Keratinocyte (primary cell): ENCODE results near the gene NMB. TPM values are rescaled to one million over a fixed set of nuclear protein-coding genes. Genes with fewer than 3 reads are reported as not detected.

Experiments
- DNase-seq: peaks from one replicate; pipeline ENCODE4 v3.0.0-alpha.2; 2011; ENCODE audit warnings: low read depth, missing footprints, low spot score
- FAIRE-seq: peaks from 2 replicates; lab custom pipeline; 2011; peaks lifted over from hg19 to GRCh38; lab: Jason Lieb, UNC
- H2AFZ ChIP-seq: 2 replicates; pipeline ENCODE4 v1.6.0; 2012; ENCODE audit warnings: low read length, control low read depth, inconsistent platforms; ENCODE audit not compliant: control insufficient read depth
- H3K27ac ChIP-seq: 2 replicates; pipeline ENCODE4 v1.5.1; 2011; ENCODE audit warnings: low read length; ENCODE audit not compliant: control insufficient read depth, insufficient read depth
- H3K27me3 ChIP-seq: 3 replicates; pipeline ENCODE4 v1.6.0; 2011; ENCODE audit warnings: low read length; ENCODE audit not compliant: control insufficient read depth, insufficient read depth; ENCODE audit errors: extremely low read depth
- H3K36me3 ChIP-seq, 2 experiments: 2 replicates in 1 of 2; 3 replicates in 1 of 2; pipeline ENCODE4 v1.5.1; 2011; ENCODE audit warnings: low read length in 2 of 2, mild to moderate bottlenecking in 1 of 2; ENCODE audit not compliant: control insufficient read depth in 2 of 2, insufficient read depth in 2 of 2; ENCODE audit errors: extremely low read depth in 1 of 2
- H3K4me1 ChIP-seq: 3 replicates; pipeline ENCODE4 v1.5.1; 2011; ENCODE audit warnings: low read length; ENCODE audit not compliant: control insufficient read depth, insufficient read depth; ENCODE audit errors: extremely low read depth
- H3K4me2 ChIP-seq: 3 replicates; pipeline ENCODE4 v1.6.0; 2011; ENCODE audit warnings: low read depth, low read length; ENCODE audit not compliant: control insufficient read depth, insufficient read depth; ENCODE audit errors: extremely low read depth
- H3K4me3 ChIP-seq, 3 experiments: fragments of 200-600 bp in 1 of 3; sonication (generic) in 1 of 3; 2 replicates in 2 of 3; 3 replicates in 1 of 3; pipeline ENCODE4 v1.5.1; 2011 to 2016; ENCODE audit warnings: low read length in 3 of 3, mild to moderate bottlenecking in 3 of 3, control low read depth in 2 of 3, inconsistent platforms in 1 of 3, low read depth in 1 of 3, mixed read lengths in 1 of 3, mixed run types in 1 of 3, moderate library complexity in 1 of 3; ENCODE audit not compliant: control insufficient read depth in 2 of 3, insufficient read depth in 2 of 3; ENCODE audit errors: extremely low read depth in 1 of 3
- H3K79me2 ChIP-seq: 2 replicates; pipeline ENCODE4 v1.6.0; 2012; ENCODE audit warnings: low read length; ENCODE audit not compliant: control insufficient read depth, insufficient read depth
- H3K9ac ChIP-seq: 3 replicates; pipeline ENCODE4 v1.6.0; 2011; ENCODE audit warnings: low read length; ENCODE audit not compliant: control insufficient read depth, insufficient read depth; ENCODE audit errors: extremely low read depth
- H3K9me1 ChIP-seq: 3 replicates; pipeline ENCODE4 v1.6.0; 2011; ENCODE audit warnings: low read length; ENCODE audit not compliant: control insufficient read depth, insufficient read depth; ENCODE audit errors: extremely low read depth
- H3K9me3 ChIP-seq: 2 replicates; pipeline ENCODE4 v1.5.1; 2012; ENCODE audit warnings: low read depth, low read length; ENCODE audit not compliant: control insufficient read depth
- H4K20me1 ChIP-seq: 3 replicates; pipeline ENCODE4 v1.6.0; 2011; ENCODE audit warnings: low read length; ENCODE audit not compliant: control insufficient read depth, insufficient read depth; ENCODE audit errors: extremely low read depth
- CTCF ChIP-seq, 3 experiments: IDR thresholded peaks in 1 of 3; conservative IDR thresholded peaks in 1 of 3; optimal IDR thresholded peaks in 1 of 3; 2 replicates in 2 of 3; 3 replicates in 1 of 3; pipeline versions ENCODE3 to v1.5.1; 2011; ENCODE audit warnings: low read length in 3 of 3, mild to moderate bottlenecking in 3 of 3, moderate library complexity in 2 of 3, control low read depth in 1 of 3, inconsistent platforms in 1 of 3; ENCODE audit not compliant: insufficient read depth in 2 of 3; ENCODE audit errors: extremely low read depth in 1 of 3
- EZH2 ChIP-seq: IDR thresholded peaks from one replicate; pipeline ENCODE4 v1.6.1; 2012; ENCODE audit warnings: inconsistent platforms, mild to moderate bottlenecking, low read length, moderate library complexity
- dilution Hi-C: fragments of 300-500 bp; cut with MboI; formaldehyde crosslinking; loops from one replicate; pipeline ENCODE4 v1.7.0; 2020; ENCODE audit warnings: low sequenced_read_pairs; ENCODE audit not compliant: extremely low pct_ligation_motif_present
- polyA plus RNA-seq, 5 experiments: library from polyadenylated mRNA; depleted of rRNA in 3 of 5; stranded (reverse) in 3 of 5; stranded (forward) in 1 of 5; unstranded in 1 of 5; fragments of >200 nt; gene quantifications; 1 replicate in 1 of 5; 2 replicates in 3 of 5; 3 replicates in 1 of 5; pipeline versions ENCODE4 v1.2.1 to v1.2.3, GENCODE V29; 2011 to 2012; ENCODE audit warnings: missing spikeins in 2 of 5, low read depth in 1 of 5, low replicate concordance in 1 of 5

NMB gene
- polyA plus RNA-seq, 1 donor (not counting 4 experiments of a cell fraction or from before 2014, with no cell fraction given): 3.9 TPM

GRCh38 chr15:84608707-84609284 lies 49.2 kb downstream of the NMB start:
- H3K27me3 ChIP-seq: no peaks in the 10 kb centered on the region
- H2AFZ ChIP-seq: no peak overlapping the region
- peaks cover 0 to 9% of the 10 kb centered on the region in 2 experiments for H3K36me3 ChIP-seq
- TF ChIP-seq CTCF (optimal IDR thresholded peaks at IDR 0.05 in 1 of 3, IDR thresholded peaks at IDR 0.05 in 1 of 3, conservative IDR thresholded peaks at IDR 0.05 in 1 of 3; ENCODE audit: extremely low read depth in 1 of 3, insufficient read depth in 2 of 3, low read length in 3 of 3) (no peak), EZH2 (no peak)
- no peak overlapping the region for H3K27ac ChIP-seq
- DNase-seq (no peak), FAIRE-seq (no peak)
- no peak overlapping the region for H3K4me3 ChIP-seq
- H4K20me1 ChIP-seq: no peaks in the 10 kb centered on the region
- H3K4me2 ChIP-seq: no peak overlapping the region
- H3K4me1 ChIP-seq: no peaks in the 10 kb centered on the region
- H3K9me3 ChIP-seq: no peaks in the 10 kb centered on the region
- no peaks in the 10 kb centered on the region for H3K79me2 ChIP-seq
- no peak overlapping the region for H3K9ac ChIP-seq
- H3K9me1 ChIP-seq: no peaks in the 10 kb centered on the region
- dilution Hi-C loops: no loop called here

- dilution Hi-C loops: no loop called here
- Histone ChIP-seq H3K27me3 (no peaks in the 10 kb centered on the region), H3K9ac (no peak overlapping the region), H3K9me3 (no peaks in the 10 kb centered on the region), H3K4me3 (no peak overlapping the region), H3K4me2 (no peak overlapping the region), H4K20me1 (no peaks in the 10 kb centered on the region), H3K9me1 (no peaks in the 10 kb centered on the region), H3K27ac (no peak overlapping the region), H3K4me1 (no peaks in the 10 kb centered on the region), H3K79me2 (no peaks in the 10 kb centered on the region), H3K36me3 (peaks cover 0 to 11% of the 10 kb centered on the region in 2 experiments), H2AFZ (no peak overlapping the region)
- FAIRE-seq (no peak), DNase-seq (no peak)
- TF ChIP-seq EZH2: no peak
- TF ChIP-seq CTCF (optimal IDR thresholded peaks at IDR 0.05 in 1 of 3, IDR thresholded peaks at IDR 0.05 in 1 of 3, conservative IDR thresholded peaks at IDR 0.05 in 1 of 3; ENCODE audit: extremely low read depth in 1 of 3, insufficient read depth in 2 of 3, low read length in 3 of 3): no peak
Observed at GRCh38 chr15:84606653-84607120, 51.3 kb downstream of the NMB start.
